ENCODE measurements around the gene NUDC.

DNA sequence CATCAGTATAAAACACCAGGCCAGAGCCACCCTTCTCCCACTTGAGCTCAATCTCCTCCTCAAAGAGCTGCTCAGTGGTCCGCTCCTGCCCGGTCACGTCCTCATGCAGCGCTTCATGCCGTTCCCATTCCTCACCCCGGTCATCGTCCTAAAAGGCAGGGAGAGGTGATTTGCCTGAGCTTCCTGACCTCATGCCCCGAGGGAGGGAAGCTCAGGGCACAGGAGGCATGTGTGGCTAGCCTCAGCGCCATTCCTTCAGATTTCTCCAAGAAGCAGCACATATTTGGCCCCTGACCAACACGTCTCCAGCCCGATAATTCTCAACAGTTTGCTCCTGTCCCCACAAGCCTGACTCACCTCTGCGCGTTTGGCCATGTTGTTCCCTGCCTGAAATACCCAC, 27.3 kb upstream of the NUDC start:
- TF ChIP-seq, protein P1, sequence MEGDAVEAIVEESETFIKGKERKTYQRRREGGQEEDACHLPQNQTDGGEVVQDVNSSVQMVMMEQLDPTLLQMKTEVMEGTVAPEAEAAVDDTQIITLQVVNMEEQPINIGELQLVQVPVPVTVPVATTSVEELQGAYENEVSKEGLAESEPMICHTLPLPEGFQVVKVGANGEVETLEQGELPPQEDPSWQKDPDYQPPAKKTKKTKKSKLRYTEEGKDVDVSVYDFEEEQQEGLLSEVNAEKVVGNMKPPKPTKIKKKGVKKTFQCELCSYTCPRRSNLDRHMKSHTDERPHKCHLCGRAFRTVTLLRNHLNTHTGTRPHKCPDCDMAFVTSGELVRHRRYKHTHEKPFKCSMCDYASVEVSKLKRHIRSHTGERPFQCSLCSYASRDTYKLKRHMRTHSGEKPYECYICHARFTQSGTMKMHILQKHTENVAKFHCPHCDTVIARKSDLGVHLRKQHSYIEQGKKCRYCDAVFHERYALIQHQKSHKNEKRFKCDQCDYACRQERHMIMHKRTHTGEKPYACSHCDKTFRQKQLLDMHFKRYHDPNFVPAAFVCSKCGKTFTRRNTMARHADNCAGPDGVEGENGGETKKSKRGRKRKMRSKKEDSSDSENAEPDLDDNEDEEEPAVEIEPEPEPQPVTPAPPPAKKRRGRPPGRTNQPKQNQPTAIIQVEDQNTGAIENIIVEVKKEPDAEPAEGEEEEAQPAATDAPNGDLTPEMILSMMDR (IDR thresholded peaks at IDR 0.05), result no peak
- no peak for TF ChIP-seq POLR2AphosphoS5 (IDR thresholded peaks at IDR 0.05)
